DND-41 (cell line): ENCODE data around the gene PTGIR.

Experiments
- ATAC-seq: fragments of 200-7000 bp; cut with Tn5 transposase; 3 replicates; pipeline ENCODE4 v1.9.1; 2021; ENCODE audit warnings: low read depth; ENCODE audit not compliant: insufficient read depth
- DNase-seq: peaks from one replicate; pipeline ENCODE4 v3.0.0-alpha.2; 2020
- H2AFZ ChIP-seq: 2 replicates; pipeline ENCODE4 v1.6.0; 2012; ENCODE audit warnings: low read depth, low read length
- H3K27ac ChIP-seq: 2 replicates; pipeline ENCODE4 v1.5.1; 2012; ENCODE audit warnings: low read length, inconsistent platforms
- H3K27me3 ChIP-seq: fragments of 200-600 bp; sonication (generic); 2 replicates; pipeline ENCODE4 v1.6.0; 2012; ENCODE audit warnings: low read length, mild to moderate bottlenecking, inconsistent platforms; ENCODE audit not compliant: insufficient read depth, poor library complexity
- H3K36me3 ChIP-seq: 2 replicates; pipeline ENCODE4 v1.5.1; 2012; ENCODE audit warnings: low read length, inconsistent platforms; ENCODE audit not compliant: insufficient read depth
- H3K4me1 ChIP-seq: 2 replicates; pipeline ENCODE4 v1.5.1; 2012; ENCODE audit warnings: mild to moderate bottlenecking, low read length; ENCODE audit not compliant: insufficient read depth
- H3K4me2 ChIP-seq: 2 replicates; pipeline ENCODE4 v1.6.0; 2012; ENCODE audit warnings: mild to moderate bottlenecking, moderate library complexity, low read length, inconsistent platforms; ENCODE audit not compliant: insufficient read depth
- H3K4me3 ChIP-seq, 2 experiments: fragments of 200-600 bp in 1 of 2; shearing (Covaris generic) in 1 of 2; 2 replicates each; pipeline ENCODE4 v1.5.1; 2012 to 2016; ENCODE audit warnings: inconsistent platforms in 2 of 2, low read length in 2 of 2, mild to moderate bottlenecking in 2 of 2, low read depth in 1 of 2, moderate library complexity in 1 of 2
- H3K79me2 ChIP-seq: 2 replicates; pipeline ENCODE4 v1.6.0; 2012; ENCODE audit warnings: low read length, inconsistent platforms; ENCODE audit not compliant: insufficient read depth
- H3K9ac ChIP-seq: 2 replicates; pipeline ENCODE4 v1.6.0; 2012; ENCODE audit warnings: low read depth, mild to moderate bottlenecking, inconsistent platforms, low read length, moderate library complexity
- H3K9me3 ChIP-seq: 2 replicates; pipeline ENCODE4 v1.5.1; 2012; ENCODE audit warnings: low read length, moderate library complexity, mild to moderate bottlenecking, inconsistent platforms; ENCODE audit not compliant: insufficient read depth, severe bottlenecking
- H4K20me1 ChIP-seq: 2 replicates; pipeline ENCODE4 v1.6.0; 2012; ENCODE audit warnings: low read length; ENCODE audit not compliant: insufficient read depth
- EZH2 ChIP-seq: IDR thresholded peaks from 3 replicates; pipeline ENCODE4 v1.6.1; 2012; ENCODE audit warnings: borderline replicate concordance, low read depth, mild to moderate bottlenecking, moderate library complexity, low read length, inconsistent platforms; ENCODE audit not compliant: severe bottlenecking
- TF ChIP-seq, protein P1 (sequence below): IDR thresholded peaks from 2 replicates; pipeline ENCODE4 v1.5.1; 2012; ENCODE audit warnings: borderline replicate concordance, low read length, moderate library complexity, mild to moderate bottlenecking; ENCODE audit not compliant: poor library complexity, severe bottlenecking; ENCODE audit errors: extremely low read depth

PTGIR gene

DNA sequence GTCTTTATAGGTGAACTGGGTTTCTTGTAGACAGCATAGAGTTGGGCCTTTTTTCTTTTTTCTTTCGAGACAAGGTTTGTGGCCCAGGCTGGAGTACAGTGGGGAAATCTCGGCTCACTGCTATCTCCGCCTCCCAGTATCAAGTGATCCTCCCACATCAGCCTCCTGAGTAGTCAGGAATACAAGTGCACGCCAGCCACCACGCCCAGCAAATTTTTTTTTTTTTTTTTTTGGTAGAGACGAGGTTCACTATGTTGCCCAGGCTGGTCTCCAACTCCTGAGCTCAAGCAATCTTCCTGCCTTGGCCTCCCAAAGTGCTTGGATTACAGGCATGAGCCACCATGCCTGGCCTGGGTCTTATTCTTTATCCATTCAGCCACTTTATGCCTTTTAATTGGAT, 28.9 kb downstream of the PTGIR start:
- Histone ChIP-seq H3K4me3 (no peak overlapping the region), H3K79me2 (no peaks in the 10 kb centered on the region), H3K4me1 (peaks cover 6% of the 10 kb centered on the region), H3K36me3 (no peaks in the 10 kb centered on the region), H3K9ac (no peak overlapping the region), H3K27me3 (no peaks in the 10 kb centered on the region), H3K4me2 (no peak overlapping the region), H3K9me3 (peaks cover 6% of the 10 kb centered on the region), H4K20me1 (no peaks in the 10 kb centered on the region), H2AFZ (no peak overlapping the region), H3K27ac (no peak overlapping the region)
- TF ChIP-seq, protein P1, sequence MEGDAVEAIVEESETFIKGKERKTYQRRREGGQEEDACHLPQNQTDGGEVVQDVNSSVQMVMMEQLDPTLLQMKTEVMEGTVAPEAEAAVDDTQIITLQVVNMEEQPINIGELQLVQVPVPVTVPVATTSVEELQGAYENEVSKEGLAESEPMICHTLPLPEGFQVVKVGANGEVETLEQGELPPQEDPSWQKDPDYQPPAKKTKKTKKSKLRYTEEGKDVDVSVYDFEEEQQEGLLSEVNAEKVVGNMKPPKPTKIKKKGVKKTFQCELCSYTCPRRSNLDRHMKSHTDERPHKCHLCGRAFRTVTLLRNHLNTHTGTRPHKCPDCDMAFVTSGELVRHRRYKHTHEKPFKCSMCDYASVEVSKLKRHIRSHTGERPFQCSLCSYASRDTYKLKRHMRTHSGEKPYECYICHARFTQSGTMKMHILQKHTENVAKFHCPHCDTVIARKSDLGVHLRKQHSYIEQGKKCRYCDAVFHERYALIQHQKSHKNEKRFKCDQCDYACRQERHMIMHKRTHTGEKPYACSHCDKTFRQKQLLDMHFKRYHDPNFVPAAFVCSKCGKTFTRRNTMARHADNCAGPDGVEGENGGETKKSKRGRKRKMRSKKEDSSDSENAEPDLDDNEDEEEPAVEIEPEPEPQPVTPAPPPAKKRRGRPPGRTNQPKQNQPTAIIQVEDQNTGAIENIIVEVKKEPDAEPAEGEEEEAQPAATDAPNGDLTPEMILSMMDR, result no peak
- no peak for TF ChIP-seq EZH2
- ATAC-seq (no peak), DNase-seq (no peak)

DNA sequence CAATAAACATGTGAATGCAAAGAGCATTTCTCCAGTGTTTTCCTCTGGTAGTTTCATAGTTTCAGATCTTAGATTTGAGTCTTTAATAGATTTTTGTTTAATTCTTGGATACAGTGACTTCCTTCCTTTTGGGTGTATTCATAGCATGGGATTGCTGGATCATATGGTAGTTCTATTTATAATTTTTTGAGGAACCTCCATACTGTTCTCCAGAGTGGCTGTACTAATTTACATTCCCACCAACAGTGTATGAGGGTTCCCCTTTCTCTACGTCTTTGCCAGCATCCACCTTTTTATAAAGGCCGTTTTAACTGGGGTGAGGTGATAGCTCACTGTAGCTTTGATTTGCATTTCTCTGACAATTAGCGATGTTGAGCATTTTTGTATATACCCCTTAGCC, 33.0 kb downstream of the PTGIR start:
- ATAC-seq (no peak), DNase-seq (no peak)
- no peaks in the 10 kb centered on the region for H3K9me3 ChIP-seq
- TF ChIP-seq EZH2, result no peak
- no peak overlapping the region for H3K27ac ChIP-seq
- no peaks in the 10 kb centered on the region for H4K20me1 ChIP-seq
- no peaks in the 10 kb centered on the region for H3K4me1 ChIP-seq
- H3K9ac ChIP-seq, result no peak overlapping the region
- H3K36me3 ChIP-seq, result no peaks in the 10 kb centered on the region
- no peak overlapping the region for H3K4me2 ChIP-seq
- no peaks in the 10 kb centered on the region for H3K79me2 ChIP-seq
- no peak overlapping the region for H3K4me3 ChIP-seq
- no peak overlapping the region for H2AFZ ChIP-seq
- H3K27me3 ChIP-seq, result no peaks in the 10 kb centered on the region

DNA sequence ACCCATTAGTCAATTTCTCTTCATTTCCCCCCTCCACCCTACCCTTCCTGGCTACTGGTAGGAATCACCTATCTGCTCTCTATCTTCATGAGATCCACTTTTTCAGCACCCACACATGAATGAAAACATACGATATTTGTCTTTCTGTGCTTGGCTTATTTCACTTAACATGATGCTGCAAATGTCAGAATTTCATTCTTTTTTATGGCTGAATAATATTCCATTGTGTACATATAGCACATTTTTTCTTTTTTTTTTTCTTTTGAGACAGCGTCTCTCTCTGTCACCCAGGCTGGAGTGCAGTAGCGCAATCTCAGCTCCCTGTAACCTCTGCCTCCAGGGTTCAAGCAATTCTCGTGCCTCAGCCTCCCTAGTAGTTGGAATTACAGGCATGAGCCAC, 33.6 kb downstream of the PTGIR start:
- Histone ChIP-seq H3K9me3 (no peaks in the 10 kb centered on the region), H3K4me3 (no peak overlapping the region), H3K79me2 (no peaks in the 10 kb centered on the region), H3K27ac (no peak overlapping the region), H3K9ac (no peak overlapping the region), H3K4me1 (no peaks in the 10 kb centered on the region), H3K4me2 (no peak overlapping the region), H3K36me3 (no peaks in the 10 kb centered on the region), H3K27me3 (no peaks in the 10 kb centered on the region), H4K20me1 (no peaks in the 10 kb centered on the region), H2AFZ (no peak overlapping the region)
- no peak for ATAC-seq
- no peak for DNase-seq
- TF ChIP-seq EZH2, result no peak
- TF ChIP-seq, protein P1, result no peak

GRCh38 chr19:46587861-46588260, 37.0 kb downstream of the PTGIR start:
- Histone ChIP-seq H3K9ac (no peak overlapping the region), H3K27ac (no peak overlapping the region), H3K36me3 (no peaks in the 10 kb centered on the region), H3K27me3 (no peaks in the 10 kb centered on the region), H2AFZ (no peak overlapping the region), H3K4me1 (no peaks in the 10 kb centered on the region), H3K9me3 (no peaks in the 10 kb centered on the region), H3K79me2 (no peaks in the 10 kb centered on the region), H4K20me1 (no peaks in the 10 kb centered on the region), H3K4me2 (no peak overlapping the region), H3K4me3 (no peak overlapping the region)
- no peak for ATAC-seq
- TF ChIP-seq EZH2, result no peak
- TF ChIP-seq, protein P1, result no peak
- DNase-seq, result no peak
